CD4-positive, alpha-beta T cell treated with Interleukin-15 for 4 hours (primary cell): ENCODE measurements around the gene NPAS3.

Experiments used
- DNase-seq: peaks from one replicate; pipeline ENCODE4 v3.0.0-alpha.2; 2020; ENCODE audit warnings: low spot score

The NPAS3 gene

DNA sequence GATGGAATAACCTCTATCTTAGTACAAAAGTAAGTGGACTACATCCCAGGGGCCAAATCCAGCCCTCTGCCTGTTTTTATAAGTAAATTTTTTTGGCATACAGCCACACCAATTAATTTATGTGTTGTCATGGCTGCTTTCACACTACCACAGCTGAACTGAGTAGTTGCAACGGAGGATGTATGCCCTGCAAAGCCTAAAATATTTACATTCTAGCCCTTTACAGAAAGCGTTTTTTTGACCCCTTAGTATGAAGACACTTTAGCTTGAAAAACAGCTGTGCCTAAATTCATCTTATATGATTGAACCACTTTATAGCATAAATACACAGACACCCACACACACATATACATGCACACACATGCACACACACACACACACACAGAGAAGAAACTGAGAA is 510.6 kb downstream of the NPAS3 start:
- DNase-seq = no peak

DNA sequence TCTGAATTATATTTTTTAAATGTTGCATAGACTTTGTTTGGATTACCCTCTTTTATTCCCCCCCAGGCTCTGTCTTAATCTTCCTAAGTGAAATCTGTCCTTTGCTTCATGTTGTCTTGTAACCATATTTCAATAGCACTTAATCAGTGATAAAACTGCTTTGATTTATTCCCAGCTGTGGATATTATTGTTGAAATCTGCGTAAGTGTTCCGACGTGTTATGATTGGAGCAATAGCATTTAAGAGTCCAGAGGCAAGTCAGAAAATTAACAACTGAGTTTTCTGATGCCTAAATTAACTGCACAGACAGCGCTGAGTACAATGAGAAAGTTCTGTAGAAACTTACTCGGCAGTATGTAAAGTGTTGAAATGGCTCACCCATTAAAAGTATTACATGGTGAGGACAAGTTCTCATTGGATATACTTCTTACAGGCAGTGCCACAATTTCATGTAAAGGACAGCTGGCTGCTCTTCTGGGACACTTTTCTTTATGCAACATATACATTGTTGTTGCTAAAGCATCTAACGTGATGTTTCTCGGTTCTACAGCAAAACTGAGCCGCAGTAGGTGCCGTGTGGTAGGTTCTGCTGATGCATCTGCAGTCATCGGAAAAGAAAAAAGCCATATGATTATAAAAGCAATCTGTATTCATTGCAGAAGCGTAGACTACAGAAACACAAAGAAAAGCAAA is 511.2 kb downstream of the NPAS3 start:
- DNase-seq = no peak

DNA sequence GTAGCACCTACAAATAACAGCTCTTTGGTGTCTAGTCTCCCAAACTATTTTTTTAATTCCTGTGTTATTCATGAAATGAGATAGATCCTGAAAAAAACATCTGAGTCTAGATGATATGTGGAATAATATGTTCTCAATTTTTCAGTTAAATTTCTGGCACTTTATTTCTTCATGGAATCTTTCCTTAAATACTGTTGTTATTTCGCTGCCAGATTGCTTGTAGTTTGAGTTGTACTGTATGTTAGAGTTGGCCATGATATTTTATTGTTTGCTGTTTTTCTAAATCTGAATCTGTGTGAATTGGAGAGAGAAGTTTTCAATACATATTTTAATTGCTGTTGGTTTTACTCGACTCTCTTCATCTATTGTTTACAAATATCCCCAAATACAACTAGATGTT is 511.7 kb downstream of the NPAS3 start:
- no peak for DNase-seq

DNA sequence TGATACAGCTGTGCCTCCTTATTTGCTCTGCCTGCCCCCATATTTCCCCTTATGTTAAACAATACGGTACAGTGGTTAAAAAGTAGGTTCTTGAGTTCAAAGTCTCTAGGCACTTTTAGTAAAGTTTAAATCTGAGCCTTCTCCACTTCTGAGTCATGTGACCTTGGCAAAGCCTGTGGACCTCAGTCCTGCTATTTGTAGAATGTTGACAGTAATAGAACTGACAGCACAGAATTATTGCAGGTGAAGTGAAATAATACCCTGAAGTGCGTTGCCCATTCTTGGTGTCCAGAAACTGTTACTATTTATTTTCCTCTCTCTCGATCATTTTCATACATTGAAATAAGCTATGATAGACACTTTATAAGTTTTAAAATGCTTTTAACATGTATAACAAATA is 512.5 kb downstream of the NPAS3 start:
- DNase-seq = no peak

DNA sequence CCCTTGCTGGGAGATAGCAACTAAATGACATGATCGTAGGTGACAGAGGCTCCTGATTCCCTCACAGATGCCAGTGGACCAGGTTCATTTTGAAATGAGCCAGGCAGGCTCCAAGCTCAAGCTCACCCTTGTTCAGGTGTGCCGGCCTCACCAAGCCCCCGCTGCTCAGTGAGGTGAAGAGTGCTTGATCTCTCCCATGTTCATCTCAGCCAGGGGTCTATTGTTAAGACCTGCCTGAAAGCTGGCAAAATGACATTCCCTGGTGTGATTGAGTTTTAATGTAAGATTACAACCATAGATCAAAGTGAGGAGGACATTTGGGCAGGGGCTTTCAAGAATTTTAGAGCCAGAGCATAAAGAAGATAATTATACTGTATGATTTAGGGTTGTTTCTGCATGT is 514.3 kb downstream of the NPAS3 start:
- no peak for DNase-seq

DNA sequence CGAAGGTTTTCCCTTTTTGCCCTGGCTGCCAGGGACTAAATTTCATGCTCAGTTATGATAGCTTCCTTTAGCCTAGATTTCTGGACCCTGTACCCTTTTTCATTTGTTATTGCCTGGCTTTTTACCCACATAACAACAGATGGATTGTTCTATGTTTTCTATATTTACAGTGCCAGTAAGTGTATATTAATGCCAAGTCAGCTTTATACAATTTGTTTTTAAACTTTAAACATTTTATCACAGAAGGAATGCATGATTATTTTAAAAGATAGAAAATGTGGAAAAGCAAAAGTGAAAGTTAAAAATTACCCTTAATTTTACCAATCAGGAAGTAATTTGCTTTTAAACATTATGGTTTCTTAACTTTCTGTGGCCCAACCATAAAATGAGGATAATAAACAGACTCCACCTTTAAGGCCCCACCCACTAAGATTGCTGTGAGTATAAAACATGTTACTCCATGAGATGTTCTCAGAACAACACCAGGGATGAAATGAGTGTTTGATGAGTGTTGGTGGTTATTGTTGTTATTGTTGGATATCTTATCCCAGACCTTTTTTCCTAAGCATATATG is 515.4 kb downstream of the NPAS3 start:
- no peak for DNase-seq

DNA sequence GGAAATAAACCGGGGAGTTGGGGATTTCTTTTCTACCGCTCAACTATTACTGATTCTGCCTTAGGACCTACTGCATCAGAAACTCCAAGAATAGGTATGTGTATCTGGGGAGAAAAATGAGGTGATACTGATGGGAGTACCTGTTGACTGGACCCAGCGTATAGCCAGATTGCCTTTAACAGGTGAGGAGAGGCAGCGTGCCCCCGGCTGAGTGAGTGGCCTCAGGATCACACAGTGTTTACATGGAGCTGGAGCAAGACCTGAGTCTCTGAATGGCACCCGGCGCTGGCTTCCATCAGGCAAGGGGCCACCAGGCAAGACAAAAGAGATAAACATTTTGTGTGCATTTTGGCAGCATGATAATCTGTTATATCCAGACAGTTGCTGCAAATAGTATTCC is 516.0 kb downstream of the NPAS3 start:
- DNase-seq = no peak

DNA sequence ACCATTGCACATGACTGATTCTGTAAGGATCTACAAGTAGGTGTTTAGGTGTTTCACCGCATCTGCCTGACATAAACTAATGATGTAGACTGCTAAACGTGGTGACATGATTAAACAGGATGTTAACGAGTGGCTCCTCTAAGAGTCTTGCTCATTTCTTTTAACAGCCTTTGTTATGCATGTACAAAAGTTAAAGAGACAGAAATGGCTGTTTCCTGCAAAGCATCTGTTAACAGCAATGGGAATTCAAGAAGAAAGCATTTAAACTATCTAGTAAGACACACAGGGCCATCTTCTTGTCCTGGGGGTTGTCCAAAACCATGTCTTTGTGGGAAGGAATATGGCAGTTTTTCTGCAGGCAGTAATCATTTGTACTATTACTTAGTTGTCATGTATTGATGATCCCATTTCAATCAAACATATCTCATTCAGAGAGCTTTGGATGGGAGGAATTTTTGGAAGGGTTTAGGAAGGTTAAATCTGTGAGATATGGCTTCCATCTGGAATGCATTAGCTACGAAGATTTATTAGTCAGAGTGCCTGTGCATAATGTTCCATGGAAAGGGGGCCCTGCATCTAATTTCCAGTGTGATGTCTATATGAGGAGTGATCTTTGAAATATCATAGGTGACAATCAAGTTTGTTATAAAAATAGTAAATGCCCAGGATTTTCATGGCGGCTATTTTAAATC is 517.1 kb downstream of the NPAS3 start:
- no peak for DNase-seq

DNA sequence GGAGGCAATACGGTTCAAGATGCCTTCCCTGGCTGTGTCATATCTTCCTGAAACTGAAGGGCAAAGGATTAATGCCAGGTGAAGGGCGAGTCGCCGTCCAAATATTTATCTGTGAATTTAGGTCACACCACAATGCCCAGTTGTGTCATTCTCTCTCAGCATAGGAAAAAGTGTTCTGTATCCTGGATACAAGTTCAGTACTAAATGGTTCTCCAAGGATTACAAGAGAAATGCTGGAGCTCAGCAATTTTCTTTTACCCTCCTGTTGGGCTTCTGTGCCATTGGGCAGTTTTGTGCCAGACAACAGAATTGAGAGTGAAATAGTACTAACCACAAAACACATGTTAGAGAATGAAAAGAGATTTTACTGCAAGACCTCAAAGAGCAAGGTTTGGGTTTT is 518.3 kb downstream of the NPAS3 start:
- no peak for DNase-seq

DNA sequence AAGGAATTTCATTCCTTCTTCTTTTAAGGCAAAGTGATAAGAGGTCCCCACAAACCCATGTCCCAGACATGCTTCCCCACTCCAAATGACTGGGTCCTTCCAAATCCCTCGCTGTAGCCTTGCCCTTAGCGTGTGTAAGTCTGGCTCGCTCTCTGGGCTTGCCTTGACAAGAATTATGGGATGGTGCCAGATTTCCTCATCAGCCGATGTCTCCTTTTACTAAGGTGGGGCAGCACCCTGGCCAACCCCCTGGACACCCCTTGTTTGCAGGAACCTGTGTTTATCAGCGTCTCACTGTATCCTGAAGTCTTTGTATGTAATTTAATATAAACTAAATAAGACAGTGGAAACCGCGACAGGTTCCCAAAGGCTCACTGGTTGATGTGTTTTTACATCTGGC is 518.9 kb downstream of the NPAS3 start:
- DNase-seq = no peak

DNA sequence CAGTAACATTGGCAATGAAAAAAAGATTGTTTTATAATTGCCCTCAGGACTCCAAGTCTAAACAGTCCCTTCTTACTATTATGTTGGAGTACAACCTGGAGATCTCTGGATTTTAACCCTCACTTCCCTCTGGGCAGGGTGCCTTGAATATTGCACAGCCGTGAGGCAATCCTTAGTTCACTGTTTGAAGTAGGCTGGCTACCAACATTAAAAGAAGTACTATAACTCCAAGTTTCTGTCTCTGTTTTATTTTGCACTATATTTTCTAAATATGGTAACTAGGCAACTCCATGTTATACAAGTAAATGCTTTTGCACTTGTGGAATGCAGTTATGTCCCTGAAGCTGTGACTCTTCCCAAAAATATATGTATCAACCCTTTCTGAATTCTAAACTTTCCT is 521.5 kb downstream of the NPAS3 start:
- DNase-seq = no peak

DNA sequence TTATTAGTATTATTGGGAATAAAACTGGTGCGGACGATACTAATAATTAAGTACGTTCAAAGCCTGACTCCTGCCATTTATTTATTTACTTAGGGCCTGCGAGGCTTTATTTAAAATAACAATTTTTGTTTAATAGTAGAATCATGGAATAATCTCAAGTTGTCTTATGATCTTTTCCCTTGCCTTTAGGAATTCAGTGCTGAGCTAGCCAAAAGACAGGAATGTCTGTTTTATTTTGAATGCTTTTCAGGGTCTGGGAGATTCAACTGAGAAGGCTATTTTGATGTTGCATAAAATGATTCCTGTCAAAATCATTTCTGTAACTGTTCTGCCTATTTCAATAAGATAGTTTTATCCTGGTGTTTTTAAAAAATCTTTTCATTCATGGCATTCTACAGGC is 522.4 kb downstream of the NPAS3 start:
- DNase-seq = no peak

DNA sequence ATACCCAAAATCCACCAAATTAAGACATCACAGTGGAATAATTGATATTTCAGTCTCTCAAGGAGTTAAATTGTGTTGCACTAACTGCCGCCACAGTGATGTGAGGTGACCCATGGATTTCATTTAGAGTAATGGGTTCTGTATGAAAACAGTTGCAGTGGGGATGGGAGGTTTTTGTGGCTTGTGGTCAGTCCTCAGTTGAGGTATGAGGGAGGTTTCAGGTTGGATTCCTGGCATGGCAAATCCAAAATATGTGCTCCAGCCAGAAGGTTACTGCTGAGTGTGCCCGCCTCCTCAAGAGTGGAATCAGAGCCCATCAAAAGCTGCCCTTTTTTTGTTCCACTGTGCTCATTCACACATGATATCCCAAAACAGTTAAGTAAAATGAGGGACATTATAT is 525.1 kb downstream of the NPAS3 start:
- DNase-seq = no peak

DNA sequence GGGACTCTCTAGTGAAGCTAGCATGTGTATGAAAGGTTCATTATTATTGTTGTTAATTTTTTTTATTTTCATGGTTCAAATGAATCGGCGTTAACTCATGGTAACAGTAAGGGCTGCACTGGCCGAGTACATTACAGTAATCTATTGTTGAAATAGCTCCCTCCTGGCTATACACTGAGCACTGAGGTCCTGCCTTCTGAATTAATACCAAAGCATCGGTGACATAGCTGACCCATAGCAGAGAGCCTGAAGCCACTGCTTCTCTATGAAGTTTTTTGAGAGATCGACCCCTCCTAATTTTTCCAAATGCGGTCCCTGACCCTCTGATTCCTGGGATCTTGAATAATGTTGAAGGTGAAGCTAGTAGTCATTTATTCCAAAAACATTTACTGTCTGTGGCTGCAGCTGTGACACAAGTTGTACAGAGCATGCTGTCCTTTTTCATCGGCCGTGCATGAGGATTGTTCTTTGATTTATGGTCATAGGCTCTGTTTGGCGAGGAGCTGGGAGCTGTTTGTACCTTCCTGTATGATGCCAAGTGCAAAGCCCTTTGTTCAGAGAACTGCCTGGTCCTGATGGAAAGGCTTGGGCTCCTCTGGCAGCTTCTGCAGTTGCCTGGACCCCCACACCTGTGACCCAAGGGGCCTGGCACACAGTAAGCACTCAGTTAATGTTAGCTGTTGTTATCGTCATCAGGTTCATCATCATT is 525.7 kb downstream of the NPAS3 start:
- DNase-seq = no peak

DNA sequence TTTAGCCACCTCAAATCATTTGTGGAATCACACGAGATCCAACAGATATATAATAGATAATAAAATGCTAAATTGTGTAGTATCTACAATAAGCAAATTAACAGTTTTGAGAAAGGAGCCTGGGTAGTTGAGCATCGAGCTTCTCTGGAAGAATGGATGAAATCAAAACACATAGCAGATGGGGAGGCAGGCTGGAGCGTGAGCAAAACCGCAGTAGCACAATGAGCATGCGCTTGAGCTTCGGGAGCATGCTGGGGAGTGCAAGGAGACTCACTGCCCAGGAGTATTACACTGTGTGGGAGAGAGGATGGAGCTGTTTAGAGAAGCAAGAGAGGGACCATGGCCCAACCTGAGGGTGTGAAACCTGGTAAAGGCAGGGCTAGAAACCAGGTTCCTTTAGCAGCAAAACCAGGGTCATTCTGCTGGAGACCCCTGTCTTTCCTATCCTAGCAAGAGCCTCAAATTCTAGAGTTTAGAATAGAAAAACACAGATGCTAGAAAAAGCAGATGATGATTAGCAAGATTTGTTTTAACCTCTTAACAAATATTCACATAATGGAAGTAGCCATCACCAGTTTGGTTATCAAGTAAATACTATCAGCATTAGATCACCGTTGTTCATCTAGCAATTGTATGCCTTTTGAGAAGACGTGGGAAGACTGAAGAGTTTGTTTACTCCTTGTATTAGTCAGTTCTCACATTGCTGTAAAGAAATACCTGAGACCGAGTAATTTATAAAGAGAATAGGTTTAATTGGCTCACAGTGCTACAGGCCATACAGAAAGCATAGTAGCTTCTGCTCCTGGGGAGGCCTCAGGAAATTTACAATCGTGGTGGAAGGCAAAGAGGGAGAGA is 527.4 kb downstream of the NPAS3 start:
- no peak for DNase-seq

DNA sequence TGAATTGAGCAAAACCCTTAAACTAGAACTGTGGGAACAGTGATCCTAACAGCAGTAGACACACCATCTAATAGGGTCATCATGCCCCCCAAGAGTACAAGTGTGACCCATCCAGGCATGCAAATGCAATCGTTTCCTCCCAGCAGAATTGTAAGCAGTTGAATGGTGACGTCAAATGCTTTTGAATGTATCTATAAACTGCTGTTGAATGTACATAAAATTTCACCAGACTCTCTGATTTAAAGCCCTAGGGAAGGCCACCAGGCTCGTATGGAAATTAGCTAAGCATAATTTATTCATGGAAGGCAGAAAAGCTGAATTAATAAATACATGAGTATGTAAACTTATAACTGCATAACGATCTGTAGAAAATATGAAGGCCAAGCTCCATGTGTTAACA is 529.3 kb downstream of the NPAS3 start:
- DNase-seq = no peak

DNA sequence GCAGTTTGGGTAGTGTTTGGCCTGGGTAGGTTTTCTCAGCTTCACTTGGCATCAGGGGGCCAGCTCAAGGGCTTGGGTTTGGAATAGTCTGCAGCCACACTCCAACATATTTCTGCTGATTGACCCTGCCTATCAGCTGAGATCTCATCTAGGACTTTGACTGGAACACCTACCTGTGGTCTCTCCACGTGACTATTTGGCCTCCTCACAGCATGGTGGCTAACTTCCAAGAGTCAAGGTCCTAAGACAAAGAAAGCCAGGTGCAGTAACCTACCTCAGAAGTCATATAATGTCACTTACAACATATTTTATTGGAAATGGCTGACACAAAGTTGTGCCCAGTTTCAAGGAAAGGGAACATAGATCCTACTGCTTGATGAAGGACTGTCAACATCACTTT is 531.2 kb downstream of the NPAS3 start:
- DNase-seq = no peak

DNA sequence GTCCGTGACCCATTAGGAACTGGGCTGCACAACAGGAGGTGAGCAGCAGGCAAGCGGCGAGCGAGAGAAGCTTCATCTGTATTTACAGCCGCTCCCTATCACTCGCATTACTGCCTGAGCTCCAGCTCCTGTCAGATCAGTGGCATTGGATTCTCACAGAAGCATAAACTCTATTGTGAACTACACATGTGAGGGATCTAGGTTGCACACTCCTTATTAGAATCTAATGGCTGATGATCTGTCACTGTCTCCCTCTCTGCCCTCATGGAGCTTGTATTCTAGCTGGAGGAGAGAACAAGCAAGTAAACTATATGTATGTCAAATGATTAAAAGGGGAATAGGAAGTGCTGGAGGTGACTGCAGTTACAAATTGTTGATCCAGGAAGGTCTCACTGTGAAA is 533.1 kb downstream of the NPAS3 start:
- no peak for DNase-seq

DNA sequence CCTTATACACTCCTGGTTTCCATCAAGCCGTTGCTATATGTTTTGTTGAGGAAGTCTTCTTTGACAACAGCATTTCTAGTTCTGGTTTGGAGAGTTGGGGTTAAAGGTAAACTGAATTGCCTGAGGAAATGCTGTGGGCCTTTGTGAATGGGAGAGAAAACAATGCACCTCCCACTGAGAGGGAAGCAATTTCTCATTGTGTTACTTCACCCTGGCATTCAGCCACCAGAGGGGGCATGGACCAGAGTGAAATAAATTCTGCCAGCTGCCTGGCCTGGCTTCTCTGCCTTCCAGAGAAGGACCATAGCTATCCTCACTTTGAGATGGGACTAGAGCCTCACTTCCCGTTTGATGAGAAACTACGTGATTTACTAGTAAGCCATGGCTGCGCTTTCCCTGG is 536.9 kb downstream of the NPAS3 start:
- no peak for DNase-seq

DNA sequence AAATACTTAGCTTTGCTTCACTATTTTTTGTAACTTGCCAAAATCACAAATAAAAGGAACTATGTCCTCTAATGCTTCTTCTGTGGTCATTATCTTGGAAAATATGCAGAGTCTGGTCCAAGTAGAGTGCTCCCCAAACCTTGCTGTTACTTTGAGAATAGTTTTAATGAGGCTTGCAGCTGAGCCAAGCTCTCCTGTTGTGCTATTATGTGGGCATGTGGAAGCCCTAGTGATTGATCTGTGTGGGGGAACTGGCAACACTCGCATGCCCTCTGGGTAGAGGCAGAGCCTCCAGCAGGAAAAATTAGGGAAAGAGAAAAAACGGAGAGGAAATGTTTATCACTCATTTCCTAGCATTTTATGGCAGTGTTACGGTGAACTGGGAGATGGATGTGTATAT is 539.1 kb downstream of the NPAS3 start:
- DNase-seq = no peak

DNA sequence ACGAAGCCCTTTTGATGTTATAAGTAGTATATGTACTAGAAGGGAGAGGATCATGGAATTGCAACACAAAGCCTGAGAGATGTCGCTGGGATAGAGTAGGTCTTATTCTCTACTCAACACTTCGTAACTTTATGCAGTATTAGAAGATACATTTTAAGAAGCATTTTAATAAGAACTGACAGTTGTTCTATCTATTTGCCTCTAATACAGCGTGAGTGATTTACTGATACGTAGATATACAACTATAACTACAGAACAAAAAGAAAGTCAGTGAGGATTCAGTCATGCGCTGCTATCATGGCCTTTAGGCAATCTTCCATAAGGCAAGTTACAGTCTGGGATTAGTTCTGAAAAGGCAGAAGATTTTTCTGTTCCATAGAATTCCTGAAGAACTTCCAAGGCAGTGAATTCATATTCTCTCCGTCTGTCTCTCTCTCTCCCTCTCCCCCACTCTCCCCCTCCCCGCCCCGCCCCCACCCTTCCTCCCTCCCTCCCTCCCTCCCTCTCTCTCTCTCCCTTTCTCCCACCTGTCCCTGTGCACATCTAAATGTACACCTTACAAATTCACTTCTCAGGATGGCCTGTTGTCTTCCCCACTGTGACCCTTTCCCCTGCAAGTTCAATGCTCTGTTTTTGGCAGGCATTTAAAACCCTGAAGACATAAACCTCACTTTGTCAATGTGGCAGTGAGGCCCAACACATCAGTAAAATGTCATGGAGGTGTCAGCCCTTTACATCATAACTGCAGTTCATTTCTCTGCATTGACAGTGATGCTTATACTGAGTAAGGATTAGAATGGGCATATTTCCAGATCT is 541.6 kb downstream of the NPAS3 start:
- no peak for DNase-seq

DNA sequence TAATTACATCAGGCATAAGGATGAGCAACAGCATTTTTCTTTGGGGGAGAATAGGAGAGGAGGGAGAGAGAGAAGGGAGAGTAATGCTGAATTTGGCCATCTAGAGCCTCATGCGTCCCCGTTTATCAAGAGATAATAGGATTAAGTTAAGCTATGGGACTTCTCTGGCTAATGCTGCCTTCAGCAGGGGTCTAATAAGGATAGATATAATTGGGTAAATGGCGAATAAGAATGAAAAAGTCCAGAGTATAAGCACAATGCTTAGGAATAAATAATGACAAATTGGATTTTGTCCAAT is 542.2 kb downstream of the NPAS3 start:
- no peak for DNase-seq
